Esophagus muscularis mucosa (tissue), 4 donors: ENCODE data around the gene PPME1. TPM values are rescaled to one million over a fixed set of nuclear protein-coding genes. Genes with fewer than 3 reads are reported as not detected.

ENCODE experiments used
- DNase-seq: peaks from one replicate; pipeline ENCODE4 v3.0.0-alpha.2; 2017; ENCODE audit errors: extremely low spot score
- H3K27ac ChIP-seq, 4 donors: fragments of 200-600 bp; sonication (generic); replicated peaks in 1 of 4; 1 replicate in 3 of 4; 2 replicates in 1 of 4; pipeline ENCODE4 v1.5.1; 2016 to 2019; ENCODE audit warnings: mild to moderate bottlenecking in 1 of 4
- H3K27me3 ChIP-seq, 4 donors: fragments of 200-600 bp; sonication (generic); one replicate each; pipeline versions ENCODE4 v1.5.1 to v1.6.0; 2016 to 2019
- H3K36me3 ChIP-seq, 4 donors: fragments of 200-600 bp; sonication (generic); one replicate each; pipeline ENCODE4 v1.5.1; 2016 to 2019
- H3K4me1 ChIP-seq, 4 donors: fragments of 200-600 bp; sonication (generic); one replicate each; pipeline ENCODE4 v1.5.1; 2016 to 2019
- H3K4me3 ChIP-seq, 4 donors: fragments of 200-600 bp; sonication (generic); 1 replicate in 2 of 4; 2 replicates in 2 of 4; pipeline ENCODE4 v1.5.1; 2016 to 2019; ENCODE audit warnings: mild to moderate bottlenecking in 4 of 4, moderate library complexity in 1 of 4
- H3K9me3 ChIP-seq, 4 donors: fragments of 200-600 bp; sonication (generic); 1 replicate in 3 of 4; 2 replicates in 1 of 4; pipeline ENCODE4 v1.5.1; 2016 to 2019
- EP300 ChIP-seq: sonication (generic); formaldehyde crosslinking; IDR thresholded peaks from one replicate; pipeline ENCODE4 v1.6.1; 2017; ENCODE audit warnings: antibody characterized with exemption
- POLR2A ChIP-seq: fragments of 450-650 bp; IDR thresholded peaks from one replicate; pipeline ENCODE4 v1.6.1; 2017; ENCODE audit warnings: antibody characterized with exemption, moderate library complexity, mild to moderate bottlenecking, low read depth
- POLR2AphosphoS5 ChIP-seq, 2 donors: sonication (generic); formaldehyde crosslinking; IDR thresholded peaks; one replicate each; pipeline ENCODE4 v1.6.1; 2017; ENCODE audit warnings: antibody characterized with exemption in 2 of 2
- WGBS: methylation state at CpG from one replicate; pipeline ENCODE4 v1.1.5; 2018; 5-methylcytosine and 5-hydroxymethylcytosine counted together
- intact Hi-C: fragments of 100-400 bp; cut with DNase I; formaldehyde crosslinking; loops from one replicate; pipeline ENCODE4 v1.15.1; 2023
- total RNA-seq, 4 donors: library from RNA; depleted of rRNA; stranded (reverse); fragments of >200 nt; gene quantifications; one replicate each; pipeline versions ENCODE4 v1.1.0 to v1.2.1, GENCODE V29; 2016
- TF ChIP-seq, protein P1 (sequence below), 3 experiments: fragments of 200-600 bp in 2 of 3; fragments of 450-650 bp in 1 of 3; sonication (generic) in 2 of 3; IDR thresholded peaks; one replicate each; pipeline ENCODE4 v1.5.1; 2017 to 2019; ENCODE audit warnings: antibody characterized with exemption in 3 of 3, mild to moderate bottlenecking in 2 of 3, moderate library complexity in 1 of 3

PPME1 gene
- total RNA-seq, 4 donors from 2014 or later: 25.3 to 45.2 (median 31.0) TPM

DNA sequence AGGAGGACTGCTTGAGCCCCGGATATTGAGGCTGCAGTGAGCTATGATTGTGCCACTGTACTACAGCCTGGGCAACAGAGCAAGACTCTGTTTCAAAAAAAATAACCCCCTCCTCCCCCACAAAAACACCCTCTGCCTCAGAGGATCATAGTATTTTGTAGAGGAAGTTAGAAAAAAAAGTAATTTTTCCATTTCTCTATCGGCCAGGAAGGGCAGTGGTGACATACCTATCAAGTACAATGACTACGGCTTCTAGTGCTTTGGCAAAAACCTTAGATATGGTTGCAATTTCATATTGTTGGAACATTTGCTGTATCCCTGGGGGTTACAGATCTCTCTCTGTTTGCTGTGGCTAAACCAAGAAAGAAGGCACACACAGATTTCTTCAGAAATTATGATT lies 29.2 kb upstream of the PPME1 start:
- H3K27ac ChIP-seq: no peak overlapping the region
- 83% methylated on average over 3 of the region's 3 CpGs for WGBS
- DNase-seq: no peak

DNA sequence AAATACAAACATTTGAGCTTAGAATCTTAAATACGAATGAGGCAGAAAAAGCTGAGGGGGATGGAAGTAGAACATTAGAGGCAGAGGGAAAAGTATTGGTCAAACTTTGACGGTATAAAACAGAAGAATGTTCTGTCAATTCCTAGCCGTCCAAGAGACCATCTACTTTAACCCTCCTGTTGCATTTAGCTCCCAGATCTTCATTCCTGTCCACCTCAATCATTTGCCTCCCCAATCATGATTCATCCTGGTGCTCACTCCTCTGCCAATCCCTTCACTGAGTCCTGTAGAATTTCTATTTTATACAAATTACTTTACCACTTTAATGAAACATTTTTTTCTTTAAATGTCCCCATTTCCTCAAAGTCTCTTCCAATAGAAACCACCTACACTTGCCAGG lies 28.5 kb upstream of the PPME1 start:
- intact Hi-C loops: no loop called here

More for the DNA sequence above, 29.2 kb upstream of the PPME1 start:
- Histone ChIP-seq H3K9me3 (no peaks in the 10 kb centered on the region), H3K36me3 (peaks cover 0 to 9% (median under 1%) of the 10 kb centered on the region in 4 donors), H3K27me3 (no peaks in the 10 kb centered on the region), H3K4me1 (peaks cover 17 to 46% (median 33%) of the 10 kb centered on the region in 4 donors), H3K4me3 (no peak overlapping the region)
- intact Hi-C loops: no loop called here
- TF ChIP-seq POLR2A (no peak), POLR2AphosphoS5 (IDR thresholded peaks at IDR 0.05) (no peak), EP300 (no peak)
- TF ChIP-seq, protein P1, sequence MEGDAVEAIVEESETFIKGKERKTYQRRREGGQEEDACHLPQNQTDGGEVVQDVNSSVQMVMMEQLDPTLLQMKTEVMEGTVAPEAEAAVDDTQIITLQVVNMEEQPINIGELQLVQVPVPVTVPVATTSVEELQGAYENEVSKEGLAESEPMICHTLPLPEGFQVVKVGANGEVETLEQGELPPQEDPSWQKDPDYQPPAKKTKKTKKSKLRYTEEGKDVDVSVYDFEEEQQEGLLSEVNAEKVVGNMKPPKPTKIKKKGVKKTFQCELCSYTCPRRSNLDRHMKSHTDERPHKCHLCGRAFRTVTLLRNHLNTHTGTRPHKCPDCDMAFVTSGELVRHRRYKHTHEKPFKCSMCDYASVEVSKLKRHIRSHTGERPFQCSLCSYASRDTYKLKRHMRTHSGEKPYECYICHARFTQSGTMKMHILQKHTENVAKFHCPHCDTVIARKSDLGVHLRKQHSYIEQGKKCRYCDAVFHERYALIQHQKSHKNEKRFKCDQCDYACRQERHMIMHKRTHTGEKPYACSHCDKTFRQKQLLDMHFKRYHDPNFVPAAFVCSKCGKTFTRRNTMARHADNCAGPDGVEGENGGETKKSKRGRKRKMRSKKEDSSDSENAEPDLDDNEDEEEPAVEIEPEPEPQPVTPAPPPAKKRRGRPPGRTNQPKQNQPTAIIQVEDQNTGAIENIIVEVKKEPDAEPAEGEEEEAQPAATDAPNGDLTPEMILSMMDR (IDR thresholded peaks at IDR 0.05): no peak

DNA sequence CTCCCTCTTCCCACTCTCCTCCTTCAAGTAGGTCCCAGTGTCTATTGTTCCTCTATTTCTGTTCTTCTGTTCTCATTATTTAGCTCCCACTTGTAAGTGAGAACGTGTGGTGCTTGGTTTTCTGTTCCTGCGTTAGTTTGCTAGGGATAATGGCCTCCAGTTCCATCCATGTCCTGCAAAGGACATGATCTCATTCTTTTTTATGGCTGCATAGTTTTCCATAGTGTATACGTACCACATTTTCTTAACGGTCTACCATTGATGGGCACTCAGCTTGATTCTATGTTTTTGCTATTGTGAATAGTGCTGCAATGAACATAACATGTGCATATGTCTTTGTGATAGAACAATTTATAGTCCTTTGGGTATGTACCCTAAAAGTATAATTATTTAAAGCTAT lies 26.5 kb upstream of the PPME1 start:
- DNase-seq: no peak
- Histone ChIP-seq H3K27me3 (no peaks in the 10 kb centered on the region), H3K4me1 (peaks cover 1 to 26% (median 14%) of the 10 kb centered on the region in 4 donors), H3K4me3 (no peak overlapping the region), H3K27ac (no peak overlapping the region), H3K9me3 (no peaks in the 10 kb centered on the region), H3K36me3 (no peaks in the 10 kb centered on the region)
- WGBS: 94% methylated on average over 4 of the region's 4 CpGs
- intact Hi-C loops: no loop called here
- TF ChIP-seq, protein P1 (IDR thresholded peaks at IDR 0.05): no peak
- no peak for TF ChIP-seq EP300
- no peak for TF ChIP-seq POLR2A

More for the DNA sequence above, 28.5 kb upstream of the PPME1 start:
- H3K4me3 ChIP-seq: no peak overlapping the region
- TF ChIP-seq POLR2AphosphoS5 (IDR thresholded peaks at IDR 0.05) (no peak), EP300 (no peak), POLR2A (no peak)
- TF ChIP-seq, protein P1 (IDR thresholded peaks at IDR 0.05): no peak
- DNase-seq: no peak
- WGBS: 87% methylated on average over 3 of the region's 3 CpGs
- no peaks in the 10 kb centered on the region for H3K9me3 ChIP-seq
- H3K4me1 ChIP-seq: peaks cover 17 to 45% (median 33%) of the 10 kb centered on the region in 4 donors
- no peaks in the 10 kb centered on the region for H3K27me3 ChIP-seq
- H3K36me3 ChIP-seq: peaks cover 0 to 9% (median 0%) of the 10 kb centered on the region in 4 donors
- H3K27ac ChIP-seq: no peak overlapping the region

DNA sequence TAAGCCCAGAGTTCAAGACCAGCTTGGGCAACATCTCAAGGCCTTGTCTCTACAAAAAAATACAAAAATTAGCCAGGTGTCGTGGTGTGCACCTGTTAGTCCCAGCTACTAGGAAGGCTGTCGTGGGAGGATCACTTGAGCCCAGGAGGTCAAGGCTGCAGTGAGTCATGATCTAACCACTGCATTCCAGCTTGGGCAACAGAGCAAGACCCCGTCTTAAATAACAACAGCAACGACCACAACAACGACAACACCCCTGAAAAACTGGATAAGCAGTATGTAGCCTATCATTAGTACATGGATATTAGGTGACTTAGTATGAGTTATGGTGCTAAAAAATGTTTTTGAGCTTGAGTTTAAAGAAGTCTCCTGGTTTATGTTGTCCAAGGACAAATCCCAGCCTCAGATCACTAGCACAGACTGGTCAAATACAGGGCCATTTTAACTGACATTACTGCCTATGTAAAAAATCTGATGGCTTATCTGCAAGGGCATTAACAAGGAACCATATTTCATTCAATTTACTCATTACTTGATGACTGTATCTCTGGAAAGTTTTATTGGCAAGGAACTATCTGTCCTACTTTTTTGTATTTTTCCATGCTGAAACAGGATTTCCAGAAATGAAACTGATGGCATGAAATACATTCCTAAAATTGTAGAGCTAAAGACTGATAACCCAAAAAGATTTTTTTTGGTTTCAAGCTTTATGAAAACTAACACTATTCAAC lies 23.7 kb upstream of the PPME1 start:
- Histone ChIP-seq H3K36me3 (no peaks in the 10 kb centered on the region), H3K4me1 (no peaks in the 10 kb centered on the region), H3K27ac (no peak overlapping the region), H3K9me3 (no peaks in the 10 kb centered on the region), H3K27me3 (no peaks in the 10 kb centered on the region), H3K4me3 (no peak overlapping the region)
- 94% methylated on average over 5 of the region's 5 CpGs for WGBS
- TF ChIP-seq, protein P1 (IDR thresholded peaks at IDR 0.05): no peak
- TF ChIP-seq POLR2A (no peak), POLR2AphosphoS5 (IDR thresholded peaks at IDR 0.05) (no peak), EP300 (no peak)
- no peak for DNase-seq
- intact Hi-C loops: no loop called here
